Neural progenitor cell (in vitro differentiated cells): ENCODE data around the gene RIC8B.

Experiments used
- CTCF ChIP-seq: fragments of 200-600 bp; sonication (generic); IDR thresholded peaks from 2 replicates; pipeline ENCODE4 v1.5.1; 2017; ENCODE audit warnings: antibody characterized with exemption, mild to moderate bottlenecking
- EZH2 ChIP-seq: fragments of 200-600 bp; sonication (generic); IDR thresholded peaks from 2 replicates; pipeline ENCODE4 v1.6.1; 2017; ENCODE audit warnings: antibody characterized with exemption, mild to moderate bottlenecking, moderate library complexity

GRCh38 chr12:106767954-106768822 is 6.3 kb upstream of the RIC8B start:
- TF ChIP-seq EZH2: no peak
- no peak for TF ChIP-seq CTCF
